Stimulated activated CD4-positive, alpha-beta T cell treated with anti-CD3 and anti-CD28 coated beads, Interleukin-12 subunit alpha, Interleukin-12 subunit beta, amount 100 ng/mL, for 24 hours (primary cell): Measurements from ENCODE around the gene SIGLEC1.

Experiments
- DNase-seq, 2 experiments: peaks; one replicate each; pipeline ENCODE4 v3.0.0-alpha.2; 2020; ENCODE audit warnings: low read depth in 2 of 2

The SIGLEC1 gene

GRCh38 chr20:3679749-3680700 lies 32.4 kb downstream of the SIGLEC1 start:
- DNase-seq, result no peak

GRCh38 chr20:3678856-3679720 lies 33.3 kb downstream of the SIGLEC1 start:
- DNase-seq, result no peak

- no peak for DNase-seq
Observed at GRCh38 chr20:3678198-3678597, 34.2 kb downstream of the SIGLEC1 start.

- no peak for DNase-seq
Observed at GRCh38 chr20:3677733-3678132, 34.7 kb downstream of the SIGLEC1 start.

- no peak for DNase-seq
Observed at GRCh38 chr20:3674995-3675900, 37.2 kb downstream of the SIGLEC1 start.

GRCh38 chr20:3674447-3674846 lies 38.0 kb downstream of the SIGLEC1 start:
- no peak for DNase-seq

GRCh38 chr20:3673221-3674070 lies 39.0 kb downstream of the SIGLEC1 start:
- no peak for DNase-seq

GRCh38 chr20:3672547-3673171 lies 39.7 kb downstream of the SIGLEC1 start:
- no peak for DNase-seq

GRCh38 chr20:3671986-3672546 lies 40.3 kb downstream of the SIGLEC1 start:
- DNase-seq, result no peak

GRCh38 chr20:3670945-3671344 lies 41.5 kb downstream of the SIGLEC1 start:
- no peak for DNase-seq

GRCh38 chr20:3670511-3670910 lies 41.9 kb downstream of the SIGLEC1 start:
- DNase-seq, result no peak

- no peak for DNase-seq
Observed at GRCh38 chr20:3669710-3670367, 42.6 kb downstream of the SIGLEC1 start.

- DNase-seq, result no peak
Observed at GRCh38 chr20:3667434-3668037, 44.9 kb downstream of the SIGLEC1 start.

GRCh38 chr20:3663858-3664257 lies 48.5 kb downstream of the SIGLEC1 start:
- DNase-seq, result no peak

- DNase-seq, result no peak
Observed at GRCh38 chr20:3663031-3663701, 49.2 kb downstream of the SIGLEC1 start, which contains the start of gene GFRA4. TSS of gene GFRA4 (minus strand) at chr20:3663399. CDS start at chr20:3663399, 0 bp downstream.
